Measurements from ENCODE around the gene ABCB8. TPM values are rescaled to one million over a fixed set of nuclear protein-coding genes. Genes with fewer than 3 reads are reported as not detected.

The ABCB8 gene
- total and polyA plus RNA-seq, 9 of the 15 experiments (the other 6 are each of a cell fraction or from before 2014, with no cell fraction given), result 7.6 to 106 (median 36.3) TPM

DNA sequence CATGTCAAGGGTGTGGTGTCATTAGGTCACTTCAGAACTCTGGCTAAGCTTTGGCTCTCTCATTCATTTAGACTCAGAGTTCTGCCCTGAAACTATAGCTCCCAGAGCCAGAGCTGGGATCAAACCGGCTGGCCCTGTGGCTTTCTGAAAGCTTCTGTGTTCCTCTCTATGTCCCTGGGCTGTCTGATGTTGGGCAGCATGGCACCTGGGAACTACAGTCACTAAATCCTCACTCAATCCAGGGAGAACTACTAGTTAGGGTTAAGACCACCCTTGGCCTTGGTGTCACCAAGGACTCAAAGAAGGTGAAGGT lies 17.2 kb upstream of the ABCB8 start (continued):
- TF ChIP-seq, protein P1, sequence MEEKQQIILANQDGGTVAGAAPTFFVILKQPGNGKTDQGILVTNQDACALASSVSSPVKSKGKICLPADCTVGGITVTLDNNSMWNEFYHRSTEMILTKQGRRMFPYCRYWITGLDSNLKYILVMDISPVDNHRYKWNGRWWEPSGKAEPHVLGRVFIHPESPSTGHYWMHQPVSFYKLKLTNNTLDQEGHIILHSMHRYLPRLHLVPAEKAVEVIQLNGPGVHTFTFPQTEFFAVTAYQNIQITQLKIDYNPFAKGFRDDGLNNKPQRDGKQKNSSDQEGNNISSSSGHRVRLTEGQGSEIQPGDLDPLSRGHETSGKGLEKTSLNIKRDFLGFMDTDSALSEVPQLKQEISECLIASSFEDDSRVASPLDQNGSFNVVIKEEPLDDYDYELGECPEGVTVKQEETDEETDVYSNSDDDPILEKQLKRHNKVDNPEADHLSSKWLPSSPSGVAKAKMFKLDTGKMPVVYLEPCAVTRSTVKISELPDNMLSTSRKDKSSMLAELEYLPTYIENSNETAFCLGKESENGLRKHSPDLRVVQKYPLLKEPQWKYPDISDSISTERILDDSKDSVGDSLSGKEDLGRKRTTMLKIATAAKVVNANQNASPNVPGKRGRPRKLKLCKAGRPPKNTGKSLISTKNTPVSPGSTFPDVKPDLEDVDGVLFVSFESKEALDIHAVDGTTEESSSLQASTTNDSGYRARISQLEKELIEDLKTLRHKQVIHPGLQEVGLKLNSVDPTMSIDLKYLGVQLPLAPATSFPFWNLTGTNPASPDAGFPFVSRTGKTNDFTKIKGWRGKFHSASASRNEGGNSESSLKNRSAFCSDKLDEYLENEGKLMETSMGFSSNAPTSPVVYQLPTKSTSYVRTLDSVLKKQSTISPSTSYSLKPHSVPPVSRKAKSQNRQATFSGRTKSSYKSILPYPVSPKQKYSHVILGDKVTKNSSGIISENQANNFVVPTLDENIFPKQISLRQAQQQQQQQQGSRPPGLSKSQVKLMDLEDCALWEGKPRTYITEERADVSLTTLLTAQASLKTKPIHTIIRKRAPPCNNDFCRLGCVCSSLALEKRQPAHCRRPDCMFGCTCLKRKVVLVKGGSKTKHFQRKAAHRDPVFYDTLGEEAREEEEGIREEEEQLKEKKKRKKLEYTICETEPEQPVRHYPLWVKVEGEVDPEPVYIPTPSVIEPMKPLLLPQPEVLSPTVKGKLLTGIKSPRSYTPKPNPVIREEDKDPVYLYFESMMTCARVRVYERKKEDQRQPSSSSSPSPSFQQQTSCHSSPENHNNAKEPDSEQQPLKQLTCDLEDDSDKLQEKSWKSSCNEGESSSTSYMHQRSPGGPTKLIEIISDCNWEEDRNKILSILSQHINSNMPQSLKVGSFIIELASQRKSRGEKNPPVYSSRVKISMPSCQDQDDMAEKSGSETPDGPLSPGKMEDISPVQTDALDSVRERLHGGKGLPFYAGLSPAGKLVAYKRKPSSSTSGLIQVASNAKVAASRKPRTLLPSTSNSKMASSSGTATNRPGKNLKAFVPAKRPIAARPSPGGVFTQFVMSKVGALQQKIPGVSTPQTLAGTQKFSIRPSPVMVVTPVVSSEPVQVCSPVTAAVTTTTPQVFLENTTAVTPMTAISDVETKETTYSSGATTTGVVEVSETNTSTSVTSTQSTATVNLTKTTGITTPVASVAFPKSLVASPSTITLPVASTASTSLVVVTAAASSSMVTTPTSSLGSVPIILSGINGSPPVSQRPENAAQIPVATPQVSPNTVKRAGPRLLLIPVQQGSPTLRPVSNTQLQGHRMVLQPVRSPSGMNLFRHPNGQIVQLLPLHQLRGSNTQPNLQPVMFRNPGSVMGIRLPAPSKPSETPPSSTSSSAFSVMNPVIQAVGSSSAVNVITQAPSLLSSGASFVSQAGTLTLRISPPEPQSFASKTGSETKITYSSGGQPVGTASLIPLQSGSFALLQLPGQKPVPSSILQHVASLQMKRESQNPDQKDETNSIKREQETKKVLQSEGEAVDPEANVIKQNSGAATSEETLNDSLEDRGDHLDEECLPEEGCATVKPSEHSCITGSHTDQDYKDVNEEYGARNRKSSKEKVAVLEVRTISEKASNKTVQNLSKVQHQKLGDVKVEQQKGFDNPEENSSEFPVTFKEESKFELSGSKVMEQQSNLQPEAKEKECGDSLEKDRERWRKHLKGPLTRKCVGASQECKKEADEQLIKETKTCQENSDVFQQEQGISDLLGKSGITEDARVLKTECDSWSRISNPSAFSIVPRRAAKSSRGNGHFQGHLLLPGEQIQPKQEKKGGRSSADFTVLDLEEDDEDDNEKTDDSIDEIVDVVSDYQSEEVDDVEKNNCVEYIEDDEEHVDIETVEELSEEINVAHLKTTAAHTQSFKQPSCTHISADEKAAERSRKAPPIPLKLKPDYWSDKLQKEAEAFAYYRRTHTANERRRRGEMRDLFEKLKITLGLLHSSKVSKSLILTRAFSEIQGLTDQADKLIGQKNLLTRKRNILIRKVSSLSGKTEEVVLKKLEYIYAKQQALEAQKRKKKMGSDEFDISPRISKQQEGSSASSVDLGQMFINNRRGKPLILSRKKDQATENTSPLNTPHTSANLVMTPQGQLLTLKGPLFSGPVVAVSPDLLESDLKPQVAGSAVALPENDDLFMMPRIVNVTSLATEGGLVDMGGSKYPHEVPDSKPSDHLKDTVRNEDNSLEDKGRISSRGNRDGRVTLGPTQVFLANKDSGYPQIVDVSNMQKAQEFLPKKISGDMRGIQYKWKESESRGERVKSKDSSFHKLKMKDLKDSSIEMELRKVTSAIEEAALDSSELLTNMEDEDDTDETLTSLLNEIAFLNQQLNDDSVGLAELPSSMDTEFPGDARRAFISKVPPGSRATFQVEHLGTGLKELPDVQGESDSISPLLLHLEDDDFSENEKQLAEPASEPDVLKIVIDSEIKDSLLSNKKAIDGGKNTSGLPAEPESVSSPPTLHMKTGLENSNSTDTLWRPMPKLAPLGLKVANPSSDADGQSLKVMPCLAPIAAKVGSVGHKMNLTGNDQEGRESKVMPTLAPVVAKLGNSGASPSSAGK (IDR thresholded peaks at IDR 0.05), result no peak
- no peak for TF ChIP-seq ZFP30 (CRISPR knock-in tag; IDR thresholded peaks at IDR 0.05; ENCODE audit: borderline replicate concordance)
- TF ChIP-seq YBX1 (IDR thresholded peaks at IDR 0.05), result no peak
- TF ChIP-seq ZNF217 (CRISPR knock-in tag; IDR thresholded peaks at IDR 0.05), result no peak
- TF ChIP-seq SMARCB1 (IDR thresholded peaks at IDR 0.05; ENCODE audit: insufficient read length, low read depth), result no peak
- TF ChIP-seq DACH1 (IDR thresholded peaks at IDR 0.05; ENCODE audit: partially characterized antibody), result no peak
- TF ChIP-seq, protein P2, sequence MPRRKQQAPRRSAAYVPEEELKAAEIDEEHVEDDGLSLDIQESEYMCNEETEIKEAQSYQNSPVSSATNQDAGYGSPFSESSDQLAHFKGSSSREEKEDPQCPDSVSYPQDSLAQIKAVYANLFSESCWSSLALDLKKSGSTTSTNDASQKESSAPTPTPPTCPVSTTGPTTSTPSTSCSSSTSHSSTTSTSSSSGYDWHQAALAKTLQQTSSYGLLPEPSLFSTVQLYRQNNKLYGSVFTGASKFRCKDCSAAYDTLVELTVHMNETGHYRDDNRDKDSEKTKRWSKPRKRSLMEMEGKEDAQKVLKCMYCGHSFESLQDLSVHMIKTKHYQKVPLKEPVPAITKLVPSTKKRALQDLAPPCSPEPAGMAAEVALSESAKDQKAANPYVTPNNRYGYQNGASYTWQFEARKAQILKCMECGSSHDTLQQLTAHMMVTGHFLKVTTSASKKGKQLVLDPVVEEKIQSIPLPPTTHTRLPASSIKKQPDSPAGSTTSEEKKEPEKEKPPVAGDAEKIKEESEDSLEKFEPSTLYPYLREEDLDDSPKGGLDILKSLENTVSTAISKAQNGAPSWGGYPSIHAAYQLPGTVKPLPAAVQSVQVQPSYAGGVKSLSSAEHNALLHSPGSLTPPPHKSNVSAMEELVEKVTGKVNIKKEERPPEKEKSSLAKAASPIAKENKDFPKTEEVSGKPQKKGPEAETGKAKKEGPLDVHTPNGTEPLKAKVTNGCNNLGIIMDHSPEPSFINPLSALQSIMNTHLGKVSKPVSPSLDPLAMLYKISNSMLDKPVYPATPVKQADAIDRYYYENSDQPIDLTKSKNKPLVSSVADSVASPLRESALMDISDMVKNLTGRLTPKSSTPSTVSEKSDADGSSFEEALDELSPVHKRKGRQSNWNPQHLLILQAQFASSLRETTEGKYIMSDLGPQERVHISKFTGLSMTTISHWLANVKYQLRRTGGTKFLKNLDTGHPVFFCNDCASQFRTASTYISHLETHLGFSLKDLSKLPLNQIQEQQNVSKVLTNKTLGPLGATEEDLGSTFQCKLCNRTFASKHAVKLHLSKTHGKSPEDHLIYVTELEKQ (CRISPR knock-in tag; IDR thresholded peaks at IDR 0.05), result no peak
- no peak for TF ChIP-seq TCF3 (CRISPR knock-in tag; IDR thresholded peaks at IDR 0.05)
- TF ChIP-seq KLF1 (tag; IDR thresholded peaks at IDR 0.05), result no peak
- TF ChIP-seq LCOR (CRISPR knock-in tag; IDR thresholded peaks at IDR 0.05), result peak; percentile 22; the same call in 1 of the 2 replicates
- TF ChIP-seq, protein P3, sequence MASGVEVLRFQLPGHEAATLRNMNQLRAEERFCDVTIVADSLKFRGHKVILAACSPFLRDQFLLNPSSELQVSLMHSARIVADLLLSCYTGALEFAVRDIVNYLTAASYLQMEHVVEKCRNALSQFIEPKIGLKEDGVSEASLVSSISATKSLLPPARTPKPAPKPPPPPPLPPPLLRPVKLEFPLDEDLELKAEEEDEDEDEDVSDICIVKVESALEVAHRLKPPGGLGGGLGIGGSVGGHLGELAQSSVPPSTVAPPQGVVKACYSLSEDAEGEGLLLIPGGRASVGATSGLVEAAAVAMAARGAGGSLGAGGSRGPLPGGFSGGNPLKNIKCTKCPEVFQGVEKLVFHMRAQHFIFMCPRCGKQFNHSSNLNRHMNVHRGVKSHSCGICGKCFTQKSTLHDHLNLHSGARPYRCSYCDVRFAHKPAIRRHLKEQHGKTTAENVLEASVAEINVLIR (CRISPR knock-in tag; IDR thresholded peaks at IDR 0.05), result no peak
- no peak for TF ChIP-seq NR2F6 (CRISPR knock-in tag; IDR thresholded peaks at IDR 0.05)

Data from K562 (cell line).